Lower leg skin (tissue), 3 donors: ENCODE measurements around the gene PKD2.
A peak's percentile ranks its signal among the peaks of the same experiment; 100 is the strongest.

ENCODE experiments used
- POLR2A ChIP-seq, 2 donors: fragments of 450-650 bp; IDR thresholded peaks; one replicate each; pipeline ENCODE4 v1.6.1; 2016 to 2017; ENCODE audit warnings: antibody characterized with exemption in 2 of 2, mild to moderate bottlenecking in 1 of 2, moderate library complexity in 1 of 2
- TF ChIP-seq, protein P1 (sequence below), 3 donors: fragments of 450-650 bp; IDR thresholded peaks; one replicate each; pipeline ENCODE4 v1.5.1; 2016; ENCODE audit warnings: antibody characterized with exemption in 3 of 3, mild to moderate bottlenecking in 3 of 3, moderate library complexity in 2 of 3

DNA sequence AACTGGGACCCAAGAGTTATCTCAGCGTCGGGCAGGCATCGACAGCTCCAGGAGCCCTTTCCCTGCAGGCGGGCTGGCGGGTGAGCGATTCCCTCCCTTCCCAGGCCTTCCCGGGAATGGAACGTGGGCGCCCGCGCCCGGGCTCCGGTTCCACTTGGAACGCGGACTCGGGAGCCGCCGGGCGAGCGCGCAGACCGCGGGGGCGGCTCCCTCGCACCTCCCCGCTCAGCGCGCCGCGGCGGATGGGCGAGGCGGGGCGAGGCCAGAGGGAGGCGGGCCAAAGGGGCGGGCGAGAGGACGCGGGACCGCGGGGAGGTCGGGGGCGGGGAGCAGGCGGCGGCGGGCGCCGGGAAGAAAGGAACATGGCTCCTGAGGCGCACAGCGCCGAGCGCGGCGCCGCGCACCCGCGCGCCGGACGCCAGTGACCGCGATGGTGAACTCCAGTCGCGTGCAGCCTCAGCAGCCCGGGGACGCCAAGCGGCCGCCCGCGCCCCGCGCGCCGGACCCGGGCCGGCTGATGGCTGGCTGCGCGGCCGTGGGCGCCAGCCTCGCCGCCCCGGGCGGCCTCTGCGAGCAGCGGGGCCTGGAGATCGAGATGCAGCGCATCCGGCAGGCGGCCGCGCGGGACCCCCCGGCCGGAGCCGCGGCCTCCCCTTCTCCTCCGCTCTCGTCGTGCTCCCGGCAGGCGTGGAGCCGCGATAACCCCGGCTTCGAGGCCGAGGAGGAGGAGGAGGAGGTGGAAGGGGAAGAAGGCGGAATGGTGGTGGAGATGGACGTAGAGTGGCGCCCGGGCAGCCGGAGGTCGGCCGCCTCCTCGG lies at the start of gene PKD2:
- TF ChIP-seq, protein P1, sequence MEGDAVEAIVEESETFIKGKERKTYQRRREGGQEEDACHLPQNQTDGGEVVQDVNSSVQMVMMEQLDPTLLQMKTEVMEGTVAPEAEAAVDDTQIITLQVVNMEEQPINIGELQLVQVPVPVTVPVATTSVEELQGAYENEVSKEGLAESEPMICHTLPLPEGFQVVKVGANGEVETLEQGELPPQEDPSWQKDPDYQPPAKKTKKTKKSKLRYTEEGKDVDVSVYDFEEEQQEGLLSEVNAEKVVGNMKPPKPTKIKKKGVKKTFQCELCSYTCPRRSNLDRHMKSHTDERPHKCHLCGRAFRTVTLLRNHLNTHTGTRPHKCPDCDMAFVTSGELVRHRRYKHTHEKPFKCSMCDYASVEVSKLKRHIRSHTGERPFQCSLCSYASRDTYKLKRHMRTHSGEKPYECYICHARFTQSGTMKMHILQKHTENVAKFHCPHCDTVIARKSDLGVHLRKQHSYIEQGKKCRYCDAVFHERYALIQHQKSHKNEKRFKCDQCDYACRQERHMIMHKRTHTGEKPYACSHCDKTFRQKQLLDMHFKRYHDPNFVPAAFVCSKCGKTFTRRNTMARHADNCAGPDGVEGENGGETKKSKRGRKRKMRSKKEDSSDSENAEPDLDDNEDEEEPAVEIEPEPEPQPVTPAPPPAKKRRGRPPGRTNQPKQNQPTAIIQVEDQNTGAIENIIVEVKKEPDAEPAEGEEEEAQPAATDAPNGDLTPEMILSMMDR (IDR thresholded peaks at IDR 0.05) = no peak
- TF ChIP-seq POLR2A (IDR thresholded peaks at IDR 0.05) = peak in 1 of 2 donors; percentile 24
